OCI-LY3 (cell line): Measurements from ENCODE around the gene UBE2R2.

Source experiments
- EZH2phosphoT487 ChIP-seq: fragments of 200-600 bp; shearing (Covaris generic); IDR thresholded peaks from 2 replicates; pipeline ENCODE4 v1.6.1; 2018; ENCODE audit warnings: antibody characterized with exemption, mixed run types, low read depth
- TF ChIP-seq, protein P1 (sequence below): fragments of 200-600, 300-600 bp; sonication (generic); IDR thresholded peaks from 2 replicates; pipeline ENCODE4 v1.5.1; 2014; ENCODE audit warnings: antibody characterized with exemption, low read length, low read depth

DNA sequence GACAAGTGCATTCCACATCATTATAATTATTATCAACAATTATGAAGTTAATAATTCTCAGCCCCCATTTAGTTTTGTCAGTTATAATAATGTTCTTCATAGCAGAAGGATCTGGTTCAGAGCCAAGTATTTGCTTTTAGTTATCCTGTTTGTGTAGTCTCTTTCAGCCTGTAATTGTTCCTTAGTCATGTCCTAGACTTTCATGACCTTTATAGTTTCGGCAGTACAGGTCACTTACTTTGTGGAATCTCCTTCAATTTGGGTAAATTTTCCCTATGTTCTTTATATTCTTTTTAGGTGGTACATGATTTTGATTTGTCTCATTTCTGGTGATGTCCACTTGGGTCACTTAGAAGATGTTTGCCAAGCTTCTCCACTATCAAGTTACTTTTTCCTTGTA lies 34.3 kb downstream of the UBE2R2 start:
- TF ChIP-seq, protein P1, sequence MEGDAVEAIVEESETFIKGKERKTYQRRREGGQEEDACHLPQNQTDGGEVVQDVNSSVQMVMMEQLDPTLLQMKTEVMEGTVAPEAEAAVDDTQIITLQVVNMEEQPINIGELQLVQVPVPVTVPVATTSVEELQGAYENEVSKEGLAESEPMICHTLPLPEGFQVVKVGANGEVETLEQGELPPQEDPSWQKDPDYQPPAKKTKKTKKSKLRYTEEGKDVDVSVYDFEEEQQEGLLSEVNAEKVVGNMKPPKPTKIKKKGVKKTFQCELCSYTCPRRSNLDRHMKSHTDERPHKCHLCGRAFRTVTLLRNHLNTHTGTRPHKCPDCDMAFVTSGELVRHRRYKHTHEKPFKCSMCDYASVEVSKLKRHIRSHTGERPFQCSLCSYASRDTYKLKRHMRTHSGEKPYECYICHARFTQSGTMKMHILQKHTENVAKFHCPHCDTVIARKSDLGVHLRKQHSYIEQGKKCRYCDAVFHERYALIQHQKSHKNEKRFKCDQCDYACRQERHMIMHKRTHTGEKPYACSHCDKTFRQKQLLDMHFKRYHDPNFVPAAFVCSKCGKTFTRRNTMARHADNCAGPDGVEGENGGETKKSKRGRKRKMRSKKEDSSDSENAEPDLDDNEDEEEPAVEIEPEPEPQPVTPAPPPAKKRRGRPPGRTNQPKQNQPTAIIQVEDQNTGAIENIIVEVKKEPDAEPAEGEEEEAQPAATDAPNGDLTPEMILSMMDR = no peak
- TF ChIP-seq EZH2phosphoT487 = no peak
